GM12872 (cell line): ENCODE results near the gene PPP1R27.

ENCODE experiments used
- TF ChIP-seq, protein P1 (sequence below): IDR thresholded peaks from 3 replicates; pipeline ENCODE4 v1.5.1; 2011; ENCODE audit warnings: low read depth, mild to moderate bottlenecking, low read length, moderate library complexity; ENCODE audit not compliant: insufficient read depth

Gene PPP1R27

DNA sequence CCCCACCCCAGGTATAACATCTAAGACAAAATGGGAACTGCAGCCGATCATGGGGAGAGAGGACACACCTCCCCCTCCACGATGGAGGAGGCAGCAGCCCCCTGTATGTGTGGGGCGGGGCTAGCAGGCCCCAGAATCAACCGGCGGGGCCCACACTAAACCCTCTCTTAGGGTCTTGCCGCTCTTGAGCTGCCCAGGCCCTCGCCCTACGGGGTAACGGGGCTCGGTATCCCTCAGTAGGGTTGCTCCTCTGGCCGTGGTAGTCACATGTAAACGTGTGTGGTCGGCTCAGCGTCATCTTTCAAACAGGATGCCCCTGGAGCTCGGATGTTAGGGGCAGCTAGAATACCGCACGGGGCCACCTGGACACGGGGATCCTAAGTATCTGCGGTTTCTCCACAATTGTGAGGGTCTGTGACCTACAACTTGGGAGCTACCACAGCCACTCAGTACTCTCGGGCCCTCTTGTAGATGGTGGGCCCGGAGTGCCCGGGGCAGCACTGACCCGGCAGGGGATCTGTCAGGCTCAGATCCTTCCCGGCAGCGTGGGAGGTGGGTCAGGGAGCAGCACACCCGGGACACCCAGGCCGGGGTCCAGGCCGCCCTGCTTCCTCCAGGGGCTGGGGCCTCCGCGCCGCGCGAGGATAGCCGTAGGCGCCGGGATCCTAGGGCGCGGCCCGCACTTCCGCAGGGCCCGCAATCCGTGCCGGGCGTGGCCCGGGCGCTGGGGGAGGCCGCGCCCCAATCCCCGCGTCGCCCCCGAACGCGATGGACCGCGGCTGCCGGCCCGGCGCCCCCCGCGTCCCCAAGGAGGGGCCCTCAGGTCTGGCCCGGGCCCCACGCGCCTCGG lies 35.5 kb upstream of the PPP1R27 start:
- TF ChIP-seq, protein P1, sequence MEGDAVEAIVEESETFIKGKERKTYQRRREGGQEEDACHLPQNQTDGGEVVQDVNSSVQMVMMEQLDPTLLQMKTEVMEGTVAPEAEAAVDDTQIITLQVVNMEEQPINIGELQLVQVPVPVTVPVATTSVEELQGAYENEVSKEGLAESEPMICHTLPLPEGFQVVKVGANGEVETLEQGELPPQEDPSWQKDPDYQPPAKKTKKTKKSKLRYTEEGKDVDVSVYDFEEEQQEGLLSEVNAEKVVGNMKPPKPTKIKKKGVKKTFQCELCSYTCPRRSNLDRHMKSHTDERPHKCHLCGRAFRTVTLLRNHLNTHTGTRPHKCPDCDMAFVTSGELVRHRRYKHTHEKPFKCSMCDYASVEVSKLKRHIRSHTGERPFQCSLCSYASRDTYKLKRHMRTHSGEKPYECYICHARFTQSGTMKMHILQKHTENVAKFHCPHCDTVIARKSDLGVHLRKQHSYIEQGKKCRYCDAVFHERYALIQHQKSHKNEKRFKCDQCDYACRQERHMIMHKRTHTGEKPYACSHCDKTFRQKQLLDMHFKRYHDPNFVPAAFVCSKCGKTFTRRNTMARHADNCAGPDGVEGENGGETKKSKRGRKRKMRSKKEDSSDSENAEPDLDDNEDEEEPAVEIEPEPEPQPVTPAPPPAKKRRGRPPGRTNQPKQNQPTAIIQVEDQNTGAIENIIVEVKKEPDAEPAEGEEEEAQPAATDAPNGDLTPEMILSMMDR, result no peak

- TF ChIP-seq, protein P1, result peak; percentile 87
Observed at GRCh38 chr17:81869221-81870130, 34.6 kb upstream of the PPP1R27 start.

DNA sequence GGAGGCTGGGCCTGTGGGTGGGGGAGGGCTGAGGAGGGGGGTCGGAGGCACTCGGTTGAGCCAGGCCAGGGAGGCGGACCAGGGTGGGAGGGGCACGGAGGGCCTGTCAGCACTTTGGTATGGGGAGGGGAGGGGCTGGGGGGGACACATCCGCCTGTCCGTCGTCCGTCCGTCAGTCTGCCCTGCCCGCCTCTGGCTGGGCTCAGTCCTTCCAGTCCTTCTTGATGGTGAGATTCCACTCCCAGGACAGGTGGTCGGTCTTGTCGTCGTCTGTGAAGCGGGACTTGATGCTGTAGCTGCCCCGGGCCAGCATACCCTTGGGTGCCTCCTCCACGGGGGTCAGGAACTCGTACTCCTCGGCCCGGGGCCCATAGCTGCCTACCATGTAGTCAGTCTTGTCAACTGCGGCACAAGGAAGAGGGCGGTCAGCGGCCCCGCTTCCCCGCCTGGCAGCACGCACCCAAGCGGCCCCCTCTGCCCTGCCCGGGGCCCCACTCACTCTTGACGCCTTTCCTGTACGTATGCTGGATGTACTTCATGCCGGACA lies 33.9 kb upstream of the PPP1R27 start:
- TF ChIP-seq, protein P1, result no peak

- TF ChIP-seq, protein P1, result no peak
Observed at GRCh38 chr17:81867991-81868673, 33.3 kb upstream of the PPP1R27 start.

DNA sequence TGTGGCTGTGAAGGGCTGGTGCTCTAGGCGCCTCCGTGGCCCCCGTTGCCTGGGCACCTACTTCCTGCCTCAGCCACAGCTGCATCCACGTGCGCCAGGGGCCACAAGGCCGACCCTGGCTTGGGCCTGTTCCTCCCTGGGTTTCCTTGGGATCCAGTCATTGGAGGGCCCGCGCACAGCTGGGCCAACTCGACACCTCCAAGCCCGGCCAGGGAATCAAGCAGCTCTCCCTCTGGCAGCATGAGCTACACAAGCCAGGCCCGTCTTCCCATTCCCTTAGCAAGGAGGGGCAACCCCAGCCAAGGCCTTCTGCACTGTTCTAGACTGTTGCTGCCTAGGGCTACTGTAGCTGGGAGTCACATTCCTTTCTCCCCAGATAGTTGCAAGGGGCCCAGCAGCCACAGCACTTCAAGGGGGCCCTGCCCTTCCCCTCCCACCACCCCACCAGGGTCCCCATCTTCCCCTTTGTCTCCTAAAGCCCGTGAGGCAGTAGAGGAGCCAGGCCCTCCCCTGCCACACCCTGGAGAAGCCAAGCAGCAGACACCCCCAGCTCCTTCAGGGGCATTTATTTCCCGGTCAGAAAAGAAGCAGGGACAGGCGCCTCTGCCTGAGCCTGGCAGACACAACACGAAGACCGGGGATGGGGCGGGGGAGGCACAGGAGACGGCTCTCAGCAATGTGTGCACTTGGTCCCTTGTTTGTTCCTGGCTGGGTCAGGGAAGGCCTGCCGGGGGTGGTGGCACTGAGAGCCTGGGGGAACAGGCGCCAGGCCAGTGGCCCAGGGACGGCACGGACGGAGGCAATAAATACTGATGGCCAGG lies 32.5 kb upstream of the PPP1R27 start:
- TF ChIP-seq, protein P1, result no peak

DNA sequence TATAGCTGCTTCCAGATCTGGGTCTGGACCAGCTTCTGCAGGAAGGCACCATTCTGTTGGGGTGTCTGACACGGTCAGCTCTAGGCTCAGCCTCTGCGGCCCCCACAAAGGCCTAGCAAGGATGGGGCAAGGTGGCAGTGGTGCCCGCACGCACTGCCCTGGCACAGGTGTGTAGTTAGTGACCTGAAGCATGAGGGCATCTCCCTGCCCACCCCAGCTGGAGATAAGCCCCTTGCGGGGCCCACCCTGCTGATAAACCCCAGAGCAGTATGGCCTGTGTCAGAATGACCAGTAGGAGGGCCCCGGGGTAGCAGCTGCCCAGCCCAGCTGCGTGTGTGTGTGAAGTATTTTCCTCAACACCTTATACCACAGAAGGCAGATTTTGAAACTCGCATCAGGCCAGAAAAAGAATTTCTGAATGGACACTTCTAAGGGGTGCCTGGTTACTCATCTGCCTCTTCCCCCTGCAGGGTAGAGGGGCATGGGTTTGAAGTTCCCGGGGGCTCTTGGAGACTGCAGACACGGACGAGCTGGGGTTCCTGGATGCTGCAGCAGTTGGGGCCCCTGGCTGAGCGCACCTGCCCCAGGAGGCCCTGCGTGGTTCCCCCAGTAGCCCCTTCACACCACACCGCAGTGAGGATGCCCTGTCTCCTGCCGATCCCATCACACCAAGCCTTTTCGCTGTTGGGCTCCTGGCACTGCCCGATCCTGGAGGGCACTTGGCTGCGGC lies 31.8 kb upstream of the PPP1R27 start:
- TF ChIP-seq, protein P1, result no peak
